Measurements from ENCODE around the gene PKDCC. TPM values are rescaled to one million over a fixed set of nuclear protein-coding genes. Genes with fewer than 3 reads are reported as not detected.

PKDCC gene, protein sequence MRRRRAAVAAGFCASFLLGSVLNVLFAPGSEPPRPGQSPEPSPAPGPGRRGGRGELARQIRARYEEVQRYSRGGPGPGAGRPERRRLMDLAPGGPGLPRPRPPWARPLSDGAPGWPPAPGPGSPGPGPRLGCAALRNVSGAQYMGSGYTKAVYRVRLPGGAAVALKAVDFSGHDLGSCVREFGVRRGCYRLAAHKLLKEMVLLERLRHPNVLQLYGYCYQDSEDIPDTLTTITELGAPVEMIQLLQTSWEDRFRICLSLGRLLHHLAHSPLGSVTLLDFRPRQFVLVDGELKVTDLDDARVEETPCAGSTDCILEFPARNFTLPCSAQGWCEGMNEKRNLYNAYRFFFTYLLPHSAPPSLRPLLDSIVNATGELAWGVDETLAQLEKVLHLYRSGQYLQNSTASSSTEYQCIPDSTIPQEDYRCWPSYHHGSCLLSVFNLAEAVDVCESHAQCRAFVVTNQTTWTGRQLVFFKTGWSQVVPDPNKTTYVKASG
- total RNA-seq: 10 to 100 TPM; 68.5 to 74.0 TPM
- long read RNA-seq, transcript PKDCC-201 (7 exons, 2,502 nt): major isoform, 16 of 41 reads
- long read RNA-seq, partial matches to known transcripts: 19 of 41 reads
- long read RNA-seq, other reads (novel, unspliced or antisense): 6 of 41 reads

DNA sequence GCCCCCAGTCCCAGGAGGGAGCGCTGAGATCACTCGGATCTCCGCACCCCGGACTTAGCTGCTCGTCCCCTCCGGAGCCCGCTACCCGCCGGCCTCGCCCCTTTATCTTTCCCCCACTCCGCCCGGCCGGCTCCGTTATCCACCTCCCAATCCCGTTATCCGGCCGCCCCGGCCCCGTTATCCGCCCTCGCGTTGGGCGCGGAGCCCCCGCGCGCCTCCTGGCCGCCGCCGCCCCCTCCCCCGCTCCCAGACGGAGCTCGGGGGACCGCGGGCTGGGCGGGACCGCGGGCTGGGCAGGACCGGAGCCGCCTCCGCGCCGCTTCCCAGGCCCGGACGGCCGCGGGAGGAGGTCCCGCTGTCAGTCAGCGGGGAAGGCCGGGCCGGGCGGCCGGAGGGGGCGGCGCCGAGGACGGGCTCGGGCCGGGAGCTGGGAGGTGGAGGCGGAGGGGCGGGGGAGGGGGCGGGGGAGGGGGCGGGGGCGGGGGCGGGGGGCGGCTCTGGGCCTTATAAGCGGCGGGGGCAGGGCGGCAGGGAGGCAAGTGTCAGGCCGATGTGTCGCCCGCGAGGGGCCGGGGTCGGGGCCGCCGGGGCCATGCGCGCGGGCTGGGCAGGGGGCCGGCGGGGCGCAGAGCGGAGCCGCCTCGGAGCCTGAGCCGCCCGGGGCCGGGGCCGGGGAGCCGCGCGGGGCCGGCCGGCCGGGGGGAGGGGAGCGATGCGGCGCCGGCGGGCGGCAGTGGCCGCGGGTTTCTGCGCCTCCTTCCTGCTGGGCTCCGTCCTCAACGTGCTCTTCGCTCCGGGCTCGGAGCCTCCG lies at the start of gene PKDCC:
TSS of gene PKDCC (plus strand) at position 534 of the 811 bp plus-strand sequence. CDS start at position 713, 179 bp downstream.
- ATAC-seq (peak; percentile 67), DNase-seq (peak; percentile 76 to 78)
- intact Hi-C loops (cut with DNase I, micrococcal nuclease): no loop called here

DNA sequence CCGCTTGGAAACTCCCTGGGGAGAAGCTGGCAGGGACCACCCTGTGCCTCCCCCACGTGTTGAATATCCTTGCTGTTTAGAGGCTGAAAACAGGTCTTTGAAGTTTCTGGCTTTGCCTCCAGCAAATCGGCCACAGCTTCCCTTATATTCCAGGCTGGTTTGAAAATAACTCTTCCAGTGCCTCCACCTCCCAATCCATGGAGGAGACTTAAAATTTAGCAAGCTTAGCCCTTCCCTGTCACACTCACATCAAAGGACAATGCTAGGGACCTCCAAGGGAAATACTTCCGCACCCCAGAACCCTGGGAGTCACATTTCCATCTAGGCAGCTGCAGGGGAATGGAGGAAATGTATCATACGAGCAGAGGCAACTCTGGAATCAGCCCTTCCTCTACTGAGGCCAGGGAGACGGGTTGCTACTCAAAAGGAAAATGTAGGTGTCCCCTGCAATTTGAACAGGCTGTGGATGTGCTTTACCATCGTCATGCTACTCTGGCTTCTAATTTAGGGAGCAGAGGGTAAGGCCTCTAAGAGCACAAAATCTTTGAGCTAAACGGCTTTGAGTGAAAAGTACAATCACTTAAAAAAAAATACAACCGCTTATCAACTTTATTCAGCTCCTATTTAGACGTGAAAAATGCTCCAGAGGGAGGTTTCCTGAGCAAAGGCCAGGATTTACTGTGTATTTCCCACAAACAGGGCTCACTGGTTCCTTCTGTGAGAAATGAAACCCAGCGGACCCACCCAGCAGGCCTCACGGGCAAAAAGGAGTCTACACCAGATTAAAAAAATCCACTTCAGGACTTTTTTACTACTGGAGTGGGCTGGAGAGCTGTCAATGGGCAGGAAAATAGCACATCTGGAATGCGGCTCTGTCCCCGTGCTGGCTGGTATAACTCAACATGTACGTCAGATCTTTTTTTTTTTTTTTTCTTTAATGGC lies 49.4 kb upstream of the PKDCC start:
- DNase-seq: no peak
- ATAC-seq: no peak
- intact Hi-C loops (cut with DNase I, micrococcal nuclease): no loop called here

DNA sequence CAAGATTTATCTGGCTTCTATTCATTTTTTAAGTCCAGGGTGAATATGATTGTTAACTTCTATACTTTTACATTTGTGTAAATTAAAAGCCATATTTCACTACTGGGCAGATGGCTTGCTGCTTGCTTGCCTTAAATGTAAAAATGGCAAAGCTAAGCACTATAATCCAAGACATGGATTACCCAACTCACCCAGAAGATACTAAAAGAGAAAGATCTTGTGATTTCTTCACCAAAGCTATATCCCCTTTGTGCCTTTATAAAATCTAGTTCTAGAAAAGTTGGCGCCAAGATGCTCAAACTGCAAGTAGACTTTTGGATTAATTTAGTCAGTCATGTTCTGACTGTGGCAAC lies 48.7 kb upstream of the PKDCC start:
- ATAC-seq (no peak), DNase-seq (no peak)
- intact Hi-C loops (cut with DNase I, micrococcal nuclease): no loop called here

DNA sequence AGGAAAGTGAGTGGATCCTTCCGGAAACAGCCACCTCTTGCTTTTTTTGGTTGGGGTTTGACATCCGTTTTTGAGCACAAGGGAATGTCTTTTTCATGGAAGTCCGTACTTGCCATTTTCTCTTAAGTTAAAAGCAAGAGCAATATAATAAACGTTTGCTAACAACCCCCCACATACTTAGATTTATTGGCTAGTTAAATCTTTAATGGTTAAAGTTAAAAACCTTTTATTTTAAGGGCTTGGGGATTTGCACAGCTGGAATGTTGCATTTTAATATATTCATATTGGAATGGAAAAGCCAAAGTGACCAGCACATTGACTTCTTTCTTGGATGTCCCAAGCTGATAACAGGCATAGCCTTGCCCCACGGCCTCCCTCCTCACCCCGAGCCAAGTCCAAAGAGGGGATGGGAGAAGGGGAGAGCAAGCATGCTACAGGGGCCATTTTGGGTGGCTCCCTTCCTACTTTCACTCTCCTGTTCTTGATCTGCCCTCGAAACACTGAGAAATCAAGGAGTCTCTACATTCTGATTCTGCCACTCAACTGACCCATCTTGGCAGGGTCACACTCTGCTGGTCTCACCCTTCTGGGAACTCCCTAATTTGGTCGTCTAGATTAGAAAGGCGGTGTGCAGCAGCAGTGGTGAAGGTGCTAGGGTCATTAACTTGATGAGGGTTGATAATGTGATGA lies 48.1 kb upstream of the PKDCC start:
- no peak for ATAC-seq
- intact Hi-C loops (cut with DNase I, micrococcal nuclease): no loop called here
- no peak for DNase-seq

DNA sequence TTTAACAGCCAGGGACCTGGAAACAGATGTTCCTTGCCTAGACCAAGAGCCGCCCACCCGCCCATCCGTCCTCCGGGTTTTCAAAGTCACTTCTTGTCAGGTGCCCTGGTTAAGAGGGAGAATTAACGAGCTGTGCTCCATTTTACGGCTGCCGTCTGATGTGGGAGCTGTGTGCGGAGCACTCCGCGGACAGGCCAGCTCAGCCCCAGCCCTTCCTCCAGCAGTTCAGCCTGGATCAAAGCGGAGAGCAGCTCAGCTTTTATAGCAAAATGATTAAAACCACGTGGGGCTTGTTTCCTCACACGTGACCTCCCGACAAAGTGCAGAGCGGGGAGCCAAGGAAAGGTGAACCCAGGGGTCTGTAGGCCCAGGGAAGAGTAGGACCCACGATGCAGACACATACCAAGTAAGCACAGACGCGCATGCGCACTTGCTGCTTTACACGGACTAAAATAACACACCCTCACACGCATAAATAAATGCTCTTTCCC lies 46.1 kb upstream of the PKDCC start:
- intact Hi-C loops (cut with DNase I, micrococcal nuclease): no loop called here
- no peak for ATAC-seq
- no peak for DNase-seq

DNA sequence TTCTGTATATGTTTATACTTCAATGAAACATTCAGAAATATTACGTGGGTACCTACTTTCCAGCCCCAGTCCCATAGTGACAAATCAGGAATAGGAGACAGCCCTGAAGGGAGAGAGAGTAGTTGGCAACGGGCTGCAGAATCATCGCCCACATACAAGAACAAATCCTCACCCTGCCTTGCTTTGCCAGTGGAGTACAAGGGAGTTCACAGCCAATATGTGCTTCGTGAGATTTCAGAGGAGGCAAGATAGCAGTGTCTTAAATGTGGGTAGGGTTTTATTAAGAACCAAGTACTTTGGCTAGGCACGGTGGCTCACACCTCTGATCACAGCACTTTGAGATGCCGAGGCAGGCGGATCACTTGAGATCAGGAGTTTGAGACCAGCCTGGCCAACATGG lies 40.3 kb upstream of the PKDCC start:
- DNase-seq: no peak
- intact Hi-C loops (cut with DNase I, micrococcal nuclease): no loop called here
- no peak for ATAC-seq

DNA sequence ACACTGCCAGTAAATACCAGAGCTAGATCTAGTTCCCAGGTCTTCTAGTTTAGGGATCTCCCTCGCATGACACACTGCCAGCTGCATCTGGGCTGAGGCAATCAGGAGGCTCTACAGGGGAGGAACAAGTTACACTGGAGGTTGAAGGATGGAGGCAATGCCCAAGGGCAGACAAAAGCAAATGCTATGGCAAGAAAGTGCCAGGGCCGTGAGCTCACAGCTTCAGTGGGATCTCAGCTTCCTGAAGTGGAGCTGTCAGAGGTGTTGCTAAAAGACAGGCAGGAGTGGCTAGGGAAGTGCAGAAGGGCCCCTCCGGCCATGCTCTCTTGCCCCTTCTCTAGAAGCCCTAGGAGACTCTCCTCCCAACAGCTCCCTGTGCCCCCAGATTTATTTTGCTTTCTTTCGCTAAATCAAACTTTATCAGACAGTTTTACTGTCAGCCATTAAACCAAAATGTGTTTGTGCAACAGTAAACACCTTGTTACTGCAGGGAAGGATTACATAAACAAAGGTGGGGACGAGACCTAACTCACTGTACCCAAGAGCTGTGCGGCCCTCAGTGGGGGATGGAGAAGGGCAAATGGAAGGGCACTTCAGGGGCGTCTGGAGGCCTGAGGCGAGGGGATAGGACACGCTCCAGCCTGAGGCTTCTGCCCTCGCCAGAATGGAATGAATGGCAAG lies 39.4 kb upstream of the PKDCC start:
- ATAC-seq (peak; percentile 40), DNase-seq (no peak)
- intact Hi-C loops (cut with DNase I, micrococcal nuclease): no loop called here

DNA sequence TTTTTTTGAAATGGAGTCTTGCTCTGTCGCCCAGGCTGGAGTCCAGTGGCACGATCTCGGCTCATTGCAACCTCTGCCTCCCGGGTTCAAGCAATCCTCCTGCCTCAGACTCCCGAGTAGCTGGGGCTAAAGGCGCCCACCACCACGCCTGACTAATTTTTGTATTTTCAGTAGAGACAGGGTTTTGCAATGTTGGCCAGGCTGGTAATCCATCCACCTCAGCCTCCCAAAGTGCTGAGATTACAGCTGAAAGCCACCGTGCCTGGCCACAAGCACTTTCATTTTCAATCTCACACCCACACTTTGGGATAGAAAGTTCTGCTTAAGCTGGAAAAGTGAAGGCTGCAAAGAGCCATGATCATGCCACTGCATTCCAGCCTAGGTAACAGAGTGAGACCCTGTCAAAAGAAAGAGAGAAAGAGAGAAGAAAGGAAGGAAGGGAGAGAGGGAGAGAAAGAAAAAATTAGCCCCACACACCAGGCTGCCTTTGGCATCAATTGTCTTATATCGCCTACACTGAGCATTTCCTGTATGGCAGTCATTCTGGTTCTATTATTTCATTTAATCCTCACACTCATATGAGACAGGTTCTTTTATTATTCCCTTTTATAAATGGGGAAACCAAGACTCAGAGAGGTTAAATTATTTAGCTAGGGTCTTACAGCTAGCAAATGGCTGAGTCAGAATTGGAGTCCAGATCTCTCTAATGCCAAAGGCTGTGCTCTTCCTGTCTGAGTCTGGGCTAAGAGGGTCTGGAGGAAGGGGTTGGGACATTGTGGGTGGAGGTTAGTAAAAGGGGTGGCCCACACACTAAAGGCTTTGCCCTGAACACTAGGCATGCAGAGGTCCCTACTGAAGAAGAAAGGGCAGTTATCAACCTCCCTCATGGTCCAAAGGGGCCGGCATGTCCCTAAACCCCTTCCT lies 37.9 kb upstream of the PKDCC start:
- ATAC-seq (no peak), DNase-seq (no peak)
- intact Hi-C loops (cut with DNase I, micrococcal nuclease): no loop called here

DNA sequence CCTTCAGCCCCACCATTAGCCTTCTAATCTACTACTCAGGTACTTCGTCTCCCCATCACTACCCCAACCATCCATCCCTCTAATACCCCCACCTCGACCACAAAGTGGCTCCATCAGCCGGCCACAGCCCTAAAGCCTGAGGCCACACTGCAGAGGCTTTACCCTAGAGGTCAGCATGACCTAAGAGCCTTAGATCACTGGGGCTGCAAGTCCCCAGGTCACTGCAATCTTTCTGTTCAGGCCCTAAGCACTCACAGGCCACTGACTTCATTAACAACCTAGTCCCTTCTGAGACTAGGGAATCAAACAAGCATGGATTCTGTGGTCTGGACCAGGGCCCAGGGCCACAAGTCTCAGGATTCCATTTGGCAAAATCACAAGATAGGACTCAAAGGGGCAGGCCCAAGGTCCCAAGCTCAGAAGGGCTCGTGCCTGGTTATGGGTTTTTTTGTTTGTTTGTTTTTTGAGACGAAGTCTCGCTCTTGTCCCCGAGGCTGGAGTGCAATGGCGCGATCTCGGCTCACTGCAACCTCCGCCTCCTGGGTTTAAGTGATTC lies 37.0 kb upstream of the PKDCC start:
- ATAC-seq: no peak

DNA sequence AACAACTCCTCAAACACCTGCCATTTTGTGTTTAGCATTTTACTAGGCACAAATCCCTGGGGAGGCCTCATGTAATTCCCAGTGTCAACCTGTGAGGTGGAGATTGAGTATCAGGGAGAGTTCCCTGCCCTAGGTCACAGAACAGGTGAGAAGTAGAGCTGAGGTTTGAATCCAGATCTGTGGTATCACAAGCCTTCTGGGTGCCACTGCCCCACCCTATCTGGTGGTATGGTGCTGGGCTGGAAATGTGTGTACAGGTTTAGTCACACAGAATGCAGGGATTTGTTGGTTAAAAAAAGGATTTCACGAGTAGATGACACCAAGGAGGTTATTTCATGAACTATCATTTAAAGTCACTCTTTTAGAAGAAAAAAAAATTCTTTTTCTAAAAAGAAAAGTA lies 35.7 kb upstream of the PKDCC start:
- DNase-seq (no peak), ATAC-seq (no peak)
- intact Hi-C loops (cut with DNase I, micrococcal nuclease): no loop called here

More for the DNA sequence above, 37.0 kb upstream of the PKDCC start:
- intact Hi-C loops (cut with DNase I, micrococcal nuclease): no loop called here
- DNase-seq: no peak

DNA sequence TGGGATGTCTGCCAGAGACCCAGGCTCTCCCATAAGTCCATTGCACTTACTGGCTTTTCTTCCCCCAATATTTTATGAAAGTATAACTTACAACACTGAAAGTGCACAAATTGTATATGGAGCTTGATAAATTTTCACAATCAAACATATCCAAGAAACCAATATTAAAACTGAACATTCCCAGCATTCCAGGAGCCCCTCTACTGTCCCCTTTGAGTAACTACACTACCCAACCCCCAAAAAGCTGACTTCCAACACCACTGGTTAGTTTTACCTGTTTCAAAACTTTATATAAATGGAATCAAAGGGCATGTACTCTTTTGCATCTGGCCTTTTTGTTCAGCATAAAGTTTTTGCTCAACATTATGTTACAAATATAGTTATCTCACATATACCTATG lies 35.2 kb upstream of the PKDCC start:
- ATAC-seq: no peak

DNA sequence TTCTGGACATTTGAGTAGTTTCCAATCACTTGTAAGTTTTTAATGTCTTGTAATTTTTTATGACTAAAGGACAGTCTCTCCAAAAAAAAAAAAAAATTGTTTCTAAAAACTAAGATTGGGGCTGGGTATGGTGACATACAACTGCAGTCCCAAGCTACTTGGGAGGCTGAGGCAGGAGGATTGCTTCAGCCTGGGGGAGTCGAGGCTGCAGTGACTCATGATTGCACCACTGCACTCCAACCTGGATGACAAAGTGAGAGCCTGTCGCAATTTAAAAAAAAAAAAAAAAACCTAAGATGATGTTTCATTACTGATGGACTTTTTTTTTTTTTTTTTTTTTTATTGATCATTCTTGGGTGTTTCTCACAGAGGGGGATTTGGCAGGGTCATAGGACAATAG lies 34.4 kb upstream of the PKDCC start:
- intact Hi-C loops (cut with DNase I, micrococcal nuclease): no loop called here
- ATAC-seq: no peak
- DNase-seq: no peak

More for the DNA sequence above, 35.2 kb upstream of the PKDCC start:
- intact Hi-C loops (cut with DNase I, micrococcal nuclease): no loop called here
- no peak for DNase-seq

DNA sequence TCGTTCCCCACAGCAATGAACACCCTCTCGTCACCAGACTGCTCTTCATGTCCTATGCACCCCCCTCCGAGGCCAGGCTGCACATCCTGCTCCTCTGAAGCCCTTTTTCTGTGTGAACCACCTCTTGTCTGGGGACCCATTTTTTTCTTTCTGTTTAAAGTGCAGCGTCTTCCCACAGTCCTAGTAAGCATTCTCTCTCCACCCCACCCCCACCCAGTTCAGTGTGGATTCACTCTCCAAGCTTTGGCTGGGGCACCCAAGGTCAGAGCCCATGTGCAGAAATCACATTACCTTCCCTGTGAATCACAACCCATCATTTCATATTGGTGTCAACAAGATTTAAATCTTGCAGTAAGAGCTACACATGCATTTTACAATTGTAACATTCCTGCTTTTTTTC lies 26.4 kb upstream of the PKDCC start:
- ATAC-seq (no peak), DNase-seq (no peak)
- intact Hi-C loops (cut with DNase I, micrococcal nuclease): no loop called here

DNA sequence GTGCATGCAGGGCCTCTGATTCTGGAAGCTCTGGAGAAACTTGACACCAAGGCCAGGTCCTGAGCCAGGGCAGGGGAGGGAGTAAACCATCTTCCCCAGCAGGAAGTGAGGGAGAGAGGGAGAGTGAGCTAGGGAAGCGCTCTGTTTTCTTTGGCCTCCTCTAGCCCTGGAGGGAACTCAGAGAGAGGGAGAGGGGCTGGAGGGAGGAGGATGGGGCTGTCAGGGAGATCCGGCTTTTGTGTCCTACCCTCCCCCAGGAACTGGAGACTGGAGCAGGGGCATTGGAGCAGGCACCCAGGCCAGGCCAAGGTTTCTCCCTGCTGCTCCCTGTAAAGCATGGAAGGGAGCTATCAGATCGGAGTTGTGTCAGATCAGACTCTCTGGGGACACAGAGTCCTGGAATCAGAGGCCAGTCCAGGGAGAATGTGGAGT lies 22.7 kb upstream of the PKDCC start:
- ATAC-seq: no peak
- no peak for DNase-seq
- intact Hi-C loops (cut with DNase I, micrococcal nuclease): no loop called here

DNA sequence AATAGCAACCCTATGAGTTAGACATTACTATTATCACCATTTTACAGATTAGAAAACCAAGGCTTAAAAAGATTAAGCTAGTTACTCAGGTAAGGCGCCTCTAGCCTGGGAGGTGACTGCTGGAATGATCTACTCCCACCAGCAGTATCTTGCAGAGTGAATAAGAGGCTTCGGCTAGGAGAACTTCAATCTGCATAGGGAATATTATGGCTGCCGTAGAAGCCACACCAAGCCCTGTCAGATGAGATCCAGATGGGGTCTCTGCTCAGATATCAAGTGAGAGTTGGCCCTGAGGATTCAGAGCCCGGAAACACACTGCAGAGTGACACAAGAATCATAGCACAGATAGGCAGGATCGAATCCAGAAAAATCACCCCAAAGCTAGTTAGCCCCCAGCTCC lies 21.5 kb upstream of the PKDCC start:
- no peak for ATAC-seq
- DNase-seq: no peak
- intact Hi-C loops (cut with DNase I, micrococcal nuclease): no loop called here

DNA sequence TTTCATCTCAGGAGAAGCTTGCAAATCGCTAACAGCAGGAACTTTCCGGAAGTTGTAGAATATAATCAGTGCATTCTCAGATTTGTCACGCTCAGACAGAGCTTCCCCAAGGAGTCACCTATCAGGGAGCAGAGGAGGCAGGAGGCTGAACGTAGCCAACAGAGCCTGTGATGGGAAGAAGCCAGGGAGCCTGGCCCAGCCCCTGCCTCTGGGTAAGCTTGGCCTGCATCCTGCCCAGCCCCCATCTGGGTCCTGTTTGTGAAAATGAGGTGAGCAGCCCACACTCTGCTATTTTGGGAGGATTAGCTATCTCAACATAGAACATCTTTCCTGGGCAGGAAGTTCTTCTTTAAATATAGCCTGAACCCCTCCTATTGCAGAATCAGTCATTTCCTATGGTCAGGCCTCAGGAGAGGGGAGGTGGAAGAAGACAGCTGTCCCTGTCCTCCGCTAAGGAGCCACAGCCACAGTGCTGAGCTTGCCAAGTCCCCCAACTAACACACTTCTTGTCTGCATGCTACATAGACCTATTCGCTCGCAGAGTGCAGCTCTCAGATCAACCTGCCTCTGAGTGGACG lies 19.2 kb upstream of the PKDCC start:
- no peak for DNase-seq
- ATAC-seq: no peak
- intact Hi-C loops (cut with DNase I, micrococcal nuclease): no loop called here
